ENCODE measurements around the gene DCAF5. TPM values are rescaled to one million over a fixed set of nuclear protein-coding genes. Genes with fewer than 3 reads are reported as not detected.

The DCAF5 gene
- total RNA-seq, 1 donor: 38.7 TPM

DNA sequence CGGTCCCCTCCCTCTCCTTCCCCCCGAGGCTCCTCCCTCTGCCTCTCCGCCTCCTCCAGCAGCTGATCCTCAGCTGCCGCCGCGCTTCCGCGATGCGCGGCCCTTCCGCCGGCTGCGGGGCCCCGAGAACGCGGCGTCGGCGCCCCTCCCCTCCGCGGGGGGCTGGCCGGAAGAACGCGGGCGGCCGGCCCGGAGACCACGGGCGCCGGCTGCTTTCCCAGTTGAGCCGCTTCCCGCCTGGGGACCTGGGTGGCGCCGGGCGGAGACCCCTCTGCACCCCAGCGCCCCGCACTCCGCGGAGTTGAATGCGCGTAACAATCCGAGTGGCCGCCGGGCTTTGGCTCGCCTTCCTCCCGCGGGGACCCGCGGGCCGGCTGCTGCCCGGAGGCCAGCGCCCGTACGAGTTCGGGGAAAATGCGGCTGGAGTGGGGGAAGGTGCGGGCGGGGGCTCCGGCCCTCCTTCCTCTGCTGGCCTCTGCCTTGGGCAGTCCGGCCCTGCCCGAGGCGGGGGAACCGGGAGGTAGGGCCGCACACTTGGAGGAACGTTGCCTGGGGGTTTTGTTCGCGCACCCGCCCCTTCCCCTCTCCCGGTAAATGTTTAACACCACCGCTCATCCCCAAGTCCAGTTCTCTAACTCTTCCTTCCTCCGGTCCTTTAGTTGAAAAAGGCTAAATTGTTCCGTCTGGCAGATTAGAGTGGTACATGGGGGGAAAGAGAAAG, 393 bp upstream of the DCAF5 start:
- DNase-seq (ENCODE audit: insufficient read length, low spot score, missing footprints): peak; percentile 99
- H3K36me3 ChIP-seq (ENCODE audit: insufficient read depth, low read length): peaks cover 5% of the 10 kb centered on the region
- peaks cover 14% of the 10 kb centered on the region for H4K20me1 ChIP-seq (ENCODE audit: insufficient read depth, low read length)
- peaks cover 43% of the 10 kb centered on the region for H3K79me2 ChIP-seq (ENCODE audit: insufficient read depth, low read length)
- H3K4me2 ChIP-seq (ENCODE audit: insufficient read depth, low read length): peak overlapping the region; percentile 88
- H3K4me3 ChIP-seq (ENCODE audit: insufficient read depth, low read length): peak overlapping the region; percentile 91
- H3K4me1 ChIP-seq (ENCODE audit: insufficient read depth, low read length): peaks cover 35% of the 10 kb centered on the region
- TF ChIP-seq CTCF (IDR thresholded peaks at IDR 0.05; ENCODE audit: extremely low read depth, low read depth, low read length): no peak
- peaks cover 7% of the 10 kb centered on the region for H3K27me3 ChIP-seq (ENCODE audit: insufficient read depth, low read length)
- peak overlapping the region; percentile 93 for H2AFZ ChIP-seq (ENCODE audit: low read length)
- H3K27ac ChIP-seq (ENCODE audit: low read depth, low read length): peak overlapping the region; percentile 54
- H3K9me3 ChIP-seq (ENCODE audit: low read depth, low read length): no peaks in the 10 kb centered on the region

GRCh38 chr14:69152181-69152901, 578 bp downstream of the DCAF5 start:
- Histone ChIP-seq H2AFZ (ENCODE audit: low read length) (peak overlapping the region; percentile 86), H3K4me3 (ENCODE audit: insufficient read depth, low read length) (peak overlapping the region; percentile 91), H3K4me2 (ENCODE audit: insufficient read depth, low read length) (peak overlapping the region; percentile 88), H4K20me1 (ENCODE audit: insufficient read depth, low read length) (peaks cover 23% of the 10 kb centered on the region), H3K9me3 (ENCODE audit: low read depth, low read length) (no peaks in the 10 kb centered on the region), H3K4me1 (ENCODE audit: insufficient read depth, low read length) (peaks cover 35% of the 10 kb centered on the region), H3K36me3 (ENCODE audit: insufficient read depth, low read length) (peaks cover 5% of the 10 kb centered on the region), H3K79me2 (ENCODE audit: insufficient read depth, low read length) (peaks cover 52% of the 10 kb centered on the region), H3K27me3 (ENCODE audit: insufficient read depth, low read length) (peaks cover 7% of the 10 kb centered on the region), H3K27ac (ENCODE audit: low read depth, low read length) (peak overlapping the region; percentile 69)
- no peak for TF ChIP-seq CTCF (IDR thresholded peaks at IDR 0.05; ENCODE audit: extremely low read depth, low read depth, low read length)
- peak; percentile 83 for DNase-seq (ENCODE audit: insufficient read length, low spot score, missing footprints)

GRCh38 chr14:69151458-69152180, 1.3 kb downstream of the DCAF5 start:
- peak overlapping the region; percentile 88 for H3K4me2 ChIP-seq (ENCODE audit: insufficient read depth, low read length)
- peak; percentile 94 for DNase-seq (ENCODE audit: insufficient read length, low spot score, missing footprints)
- H3K9me3 ChIP-seq (ENCODE audit: low read depth, low read length): no peaks in the 10 kb centered on the region
- TF ChIP-seq CTCF (IDR thresholded peaks at IDR 0.05; ENCODE audit: extremely low read depth, low read depth, low read length): peak; percentile 24
- peaks cover 35% of the 10 kb centered on the region for H3K4me1 ChIP-seq (ENCODE audit: insufficient read depth, low read length)
- H3K27me3 ChIP-seq (ENCODE audit: insufficient read depth, low read length): peaks cover 7% of the 10 kb centered on the region
- H3K4me3 ChIP-seq (ENCODE audit: insufficient read depth, low read length): peak overlapping the region; percentile 91
- peaks cover 30% of the 10 kb centered on the region for H4K20me1 ChIP-seq (ENCODE audit: insufficient read depth, low read length)
- peaks cover 6% of the 10 kb centered on the region for H3K36me3 ChIP-seq (ENCODE audit: insufficient read depth, low read length)
- H3K79me2 ChIP-seq (ENCODE audit: insufficient read depth, low read length): peaks cover 60% of the 10 kb centered on the region
- peak overlapping the region; percentile 78 for H2AFZ ChIP-seq (ENCODE audit: low read length)
- H3K27ac ChIP-seq (ENCODE audit: low read depth, low read length): peak overlapping the region; percentile 70
